HUES64 (cell line): ENCODE results near the gene STRIP1.

Source experiments
- H3K27ac ChIP-seq: 2 replicates; pipeline ENCODE4 v1.7.0; 2013; ENCODE audit warnings: low read depth, low read length, inconsistent platforms
- H3K27me3 ChIP-seq: 2 replicates; pipeline ENCODE4 v1.6.1; 2013; ENCODE audit warnings: mild to moderate bottlenecking, low read length; ENCODE audit not compliant: insufficient read depth
- H3K36me3 ChIP-seq: 2 replicates; pipeline ENCODE4 v1.6.1; 2013; ENCODE audit warnings: mild to moderate bottlenecking, low read length; ENCODE audit not compliant: insufficient read depth
- H3K4me1 ChIP-seq: 2 replicates; pipeline ENCODE4 v1.6.1; 2013; ENCODE audit warnings: mild to moderate bottlenecking, low read length, moderate library complexity; ENCODE audit not compliant: insufficient read depth
- H3K4me3 ChIP-seq: 2 replicates; pipeline ENCODE4 v1.5.1; 2013; ENCODE audit warnings: mild to moderate bottlenecking, low read length, moderate library complexity
- H3K9ac ChIP-seq: 2 replicates; pipeline ENCODE4 v1.6.1; 2013; ENCODE audit warnings: mild to moderate bottlenecking, low read depth, low read length
- H3K9me3 ChIP-seq: 2 replicates; pipeline ENCODE4 v1.6.1; 2013; ENCODE audit warnings: low read depth, low read length; ENCODE audit not compliant: insufficient read depth
- WGBS: fragments of 150-250, 120-280 bp; methylation state at CpG from one replicate; pipeline ENCODE4 v1.1.7; 2013; ENCODE audit warnings: missing lambda C conversion rate; 5-methylcytosine and 5-hydroxymethylcytosine counted together

The STRIP1 gene

GRCh38 chr1:110038271-110038670 lies 3.8 kb downstream of the STRIP1 start:
- Histone ChIP-seq H3K9ac (no peak overlapping the region), H3K36me3 (peaks cover 67% of the 10 kb centered on the region), H3K4me1 (peaks cover 10% of the 10 kb centered on the region), H3K27ac (no peak overlapping the region), H3K27me3 (no peaks in the 10 kb centered on the region), H3K9me3 (no peaks in the 10 kb centered on the region), H3K4me3 (no peak overlapping the region)
- WGBS = 96% methylated on average over 5 of the region's 5 CpGs

GRCh38 chr1:110039641-110040040 lies 5.2 kb downstream of the STRIP1 start:
- no peak overlapping the region for H3K27ac ChIP-seq
- H3K9ac ChIP-seq = no peak overlapping the region
- WGBS = 95% methylated on average over 4 of the region's 4 CpGs
- H3K4me3 ChIP-seq = no peak overlapping the region
- peaks cover 5% of the 10 kb centered on the region; the same call in 1 of the 2 replicates for H3K4me1 ChIP-seq
- H3K9me3 ChIP-seq = no peaks in the 10 kb centered on the region
- H3K27me3 ChIP-seq = no peaks in the 10 kb centered on the region
- H3K36me3 ChIP-seq = peaks cover 80% of the 10 kb centered on the region

GRCh38 chr1:110040548-110040947 lies 6.1 kb downstream of the STRIP1 start:
- Histone ChIP-seq H3K27ac (no peak overlapping the region), H3K4me3 (no peak overlapping the region), H3K36me3 (peaks cover 89% of the 10 kb centered on the region), H3K9me3 (no peaks in the 10 kb centered on the region), H3K27me3 (no peaks in the 10 kb centered on the region), H3K4me1 (peaks cover 4% of the 10 kb centered on the region; the same call in 1 of the 2 replicates), H3K9ac (no peak overlapping the region)
- 94% methylated on average over 4 of the region's 4 CpGs for WGBS

GRCh38 chr1:110043016-110043415 lies 8.6 kb downstream of the STRIP1 start:
- Histone ChIP-seq H3K27ac (no peak overlapping the region), H3K27me3 (no peaks in the 10 kb centered on the region), H3K36me3 (peaks cover 98% of the 10 kb centered on the region), H3K4me3 (no peak overlapping the region), H3K9me3 (no peaks in the 10 kb centered on the region), H3K9ac (no peak overlapping the region), H3K4me1 (no peaks in the 10 kb centered on the region)
- WGBS = 96% methylated on average over 10 of the region's 10 CpGs

DNA sequence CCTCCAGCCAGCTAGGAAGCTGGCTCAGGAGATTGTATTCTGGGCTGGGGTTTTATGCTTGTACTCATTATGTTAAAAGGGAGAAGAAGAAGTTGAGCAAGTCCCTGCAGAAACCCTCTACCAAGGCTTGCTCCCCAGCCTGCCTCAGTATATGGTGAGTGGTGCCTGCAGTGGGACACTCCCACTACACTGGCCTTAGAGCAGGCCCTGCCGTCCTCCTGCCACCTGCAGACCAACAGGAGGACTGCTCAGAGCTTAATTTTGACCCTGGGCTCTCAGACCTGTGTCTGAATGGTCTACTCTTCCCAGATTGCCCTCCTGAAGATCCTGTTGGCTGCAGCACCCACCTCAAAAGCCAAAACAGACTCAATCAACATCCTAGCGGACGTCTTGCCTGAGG lies 13.0 kb downstream of the STRIP1 start:
- Histone ChIP-seq H3K36me3 (peaks cover 98% of the 10 kb centered on the region), H3K4me3 (no peak overlapping the region), H3K9ac (no peak overlapping the region), H3K27ac (no peak overlapping the region), H3K4me1 (no peaks in the 10 kb centered on the region), H3K27me3 (no peaks in the 10 kb centered on the region), H3K9me3 (no peaks in the 10 kb centered on the region)
- 90% methylated on average over 3 of the region's 3 CpGs for WGBS

DNA sequence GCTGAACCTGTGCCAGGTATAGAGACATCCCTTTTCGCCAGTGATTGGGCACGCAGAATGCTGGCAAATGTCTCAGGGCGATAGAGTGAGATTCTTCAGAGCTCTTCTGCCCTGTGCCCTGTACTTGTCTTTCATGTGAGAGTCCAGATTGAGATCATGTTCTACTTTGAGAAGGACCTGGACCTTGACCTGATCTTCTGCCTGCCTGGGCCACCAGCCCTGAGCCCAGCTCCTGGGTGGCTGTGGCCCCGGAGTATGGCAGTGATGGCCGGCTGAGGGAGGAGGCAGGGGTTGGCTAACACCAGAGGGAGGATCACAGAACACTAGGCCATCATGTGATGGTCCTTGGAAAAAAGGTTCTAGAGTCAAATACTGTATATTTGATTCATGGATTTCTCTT lies 13.8 kb downstream of the STRIP1 start:
- Histone ChIP-seq H3K36me3 (peaks cover 98% of the 10 kb centered on the region), H3K9me3 (no peaks in the 10 kb centered on the region), H3K27me3 (no peaks in the 10 kb centered on the region), H3K27ac (no peak overlapping the region), H3K4me1 (no peaks in the 10 kb centered on the region), H3K9ac (no peak overlapping the region), H3K4me3 (no peak overlapping the region)
- 98% methylated on average over 5 of the region's 5 CpGs for WGBS

DNA sequence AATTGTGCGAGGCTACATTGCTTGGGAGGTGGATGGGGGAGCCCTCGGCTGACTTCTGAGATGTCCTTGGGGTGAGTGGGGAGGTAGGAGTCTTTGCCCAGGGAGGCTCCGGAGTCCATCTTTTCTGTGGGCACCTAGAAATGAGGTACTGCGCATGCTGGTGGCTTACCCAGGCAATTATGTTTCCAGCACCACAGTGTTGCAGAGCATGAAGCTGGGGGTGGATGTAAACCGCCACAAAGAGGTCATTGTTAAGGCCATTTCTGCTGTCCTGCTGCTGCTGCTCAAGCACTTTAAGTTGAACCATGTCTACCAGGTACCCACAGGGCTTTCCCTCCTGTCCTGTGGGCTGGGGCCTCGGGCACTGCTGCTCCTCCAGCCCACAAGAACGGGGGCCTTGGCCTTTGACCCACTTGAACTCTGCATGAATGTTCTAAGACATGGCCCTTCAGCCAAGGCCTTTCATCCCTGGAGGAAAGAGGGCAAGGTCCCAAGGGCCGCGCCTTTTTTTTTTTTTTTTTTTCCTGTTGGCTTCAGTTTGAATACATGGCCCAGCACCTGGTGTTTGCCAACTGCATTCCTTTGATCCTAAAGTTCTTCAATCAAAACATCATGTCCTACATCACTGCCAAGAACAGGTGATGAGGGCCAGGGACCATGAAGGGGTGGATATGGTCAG lies 14.6 kb downstream of the STRIP1 start:
- Histone ChIP-seq H3K4me1 (no peaks in the 10 kb centered on the region), H3K9ac (no peak overlapping the region), H3K27ac (no peak overlapping the region), H3K36me3 (peaks cover 98% of the 10 kb centered on the region), H3K4me3 (no peak overlapping the region), H3K27me3 (no peaks in the 10 kb centered on the region), H3K9me3 (no peaks in the 10 kb centered on the region)
- 95% methylated on average over 9 of the region's 9 CpGs for WGBS

- no peaks in the 10 kb centered on the region for H3K9me3 ChIP-seq
- H3K27ac ChIP-seq = no peak overlapping the region
- H3K27me3 ChIP-seq = no peaks in the 10 kb centered on the region
- H3K4me3 ChIP-seq = no peak overlapping the region
- 94% methylated on average over 11 of the region's 11 CpGs for WGBS
- H3K36me3 ChIP-seq = peaks cover 98% of the 10 kb centered on the region
- H3K9ac ChIP-seq = no peak overlapping the region
- no peaks in the 10 kb centered on the region for H3K4me1 ChIP-seq
Measured at GRCh38 chr1:110049801-110050601, 15.6 kb downstream of the STRIP1 start.

GRCh38 chr1:110050602-110051261 lies 16.3 kb downstream of the STRIP1 start:
- peaks cover 98% of the 10 kb centered on the region for H3K36me3 ChIP-seq
- H3K4me3 ChIP-seq = no peak overlapping the region
- no peak overlapping the region for H3K9ac ChIP-seq
- no peak overlapping the region for H3K27ac ChIP-seq
- 89% methylated on average over 4 of the region's 4 CpGs for WGBS
- no peaks in the 10 kb centered on the region for H3K27me3 ChIP-seq
- no peaks in the 10 kb centered on the region for H3K9me3 ChIP-seq
- H3K4me1 ChIP-seq = no peaks in the 10 kb centered on the region

GRCh38 chr1:110051262-110051648 lies 16.8 kb downstream of the STRIP1 start:
- WGBS = 96% methylated on average over 2 of the region's 2 CpGs
- Histone ChIP-seq H3K27ac (no peak overlapping the region), H3K36me3 (peaks cover 98% of the 10 kb centered on the region), H3K9me3 (no peaks in the 10 kb centered on the region), H3K9ac (no peak overlapping the region), H3K27me3 (no peaks in the 10 kb centered on the region), H3K4me3 (no peak overlapping the region), H3K4me1 (no peaks in the 10 kb centered on the region)
